GM12891 (cell line): ENCODE data around the gene COL21A1.
"Not testable (repeated sequence)": the region's sequence is repeated elsewhere in the genome, so short reads cannot be mapped to it uniquely, and the experiment has no call there.

ENCODE experiments used
- DNase-seq: peaks from one replicate; pipeline ENCODE4 v3.0.0; 2011; ENCODE audit warnings: low spot score; ENCODE audit not compliant: insufficient read length
- FAIRE-seq: peaks from 2 replicates; lab custom pipeline; 2011; peaks lifted over from hg19 to GRCh38; lab: Jason Lieb, UNC
- PAX5 ChIP-seq: IDR thresholded peaks from 2 replicates; pipeline ENCODE4 v1.6.1; 2011; ENCODE audit warnings: low read length, moderate library complexity, mild to moderate bottlenecking; ENCODE audit not compliant: insufficient read depth, severe bottlenecking
- POLR2A ChIP-seq: IDR thresholded peaks from 2 replicates; pipeline ENCODE4 v1.6.1; 2011; ENCODE audit warnings: low read depth, low read length, control low read depth
- POLR2AphosphoS5 ChIP-seq: IDR thresholded peaks from 2 replicates; pipeline ENCODE4 v1.6.1; 2011; ENCODE audit warnings: low read depth, low read length, control low read depth
- POU2F2 ChIP-seq: IDR thresholded peaks from 2 replicates; pipeline ENCODE4 v1.6.1; 2011; ENCODE audit warnings: low read depth, mild to moderate bottlenecking, control low read depth, low read length, moderate library complexity
- SPI1 ChIP-seq: IDR thresholded peaks from 2 replicates; pipeline ENCODE4 v1.6.1; 2011; ENCODE audit warnings: low read depth, low read length, control low read depth
- TAF1 ChIP-seq: IDR thresholded peaks from 2 replicates; pipeline ENCODE4 v1.6.1; 2011; ENCODE audit warnings: low read depth, low read length, control low read depth

COL21A1 gene

GRCh38 chr6:56270812-56271441 lies 23.5 kb upstream of the COL21A1 start:
- FAIRE-seq (no peak), DNase-seq (no peak)
- no peak for TF ChIP-seq POU2F2
- TF ChIP-seq PAX5 = no peak
- TF ChIP-seq POLR2AphosphoS5 = no peak
- no peak for TF ChIP-seq SPI1
- TF ChIP-seq TAF1 = no peak
- TF ChIP-seq POLR2A = no peak

- no peak for FAIRE-seq
- no peak for DNase-seq
Observed at GRCh38 chr6:56268266-56268665, 20.9 kb upstream of the COL21A1 start.

GRCh38 chr6:56266011-56266410 lies 18.6 kb upstream of the COL21A1 start:
- FAIRE-seq (no peak), DNase-seq (no peak)
- TF ChIP-seq TAF1 (no peak), POLR2A (no peak), POU2F2 (no peak)

More at GRCh38 chr6:56268266-56268665, 20.9 kb upstream of the COL21A1 start:
- TF ChIP-seq SPI1 (no peak), TAF1 (no peak), POLR2A (no peak)

GRCh38 chr6:56263596-56264315 lies 16.4 kb upstream of the COL21A1 start:
- TF ChIP-seq PAX5 = no peak
- TF ChIP-seq POLR2A = no peak
- TF ChIP-seq SPI1 = no peak
- no peak for TF ChIP-seq TAF1
- TF ChIP-seq POLR2AphosphoS5 = no peak
- no peak for TF ChIP-seq POU2F2
- DNase-seq (no peak), FAIRE-seq (no peak)

- not testable (repeated sequence) for DNase-seq, FAIRE-seq
Observed at GRCh38 chr6:56260593-56260992, 13.2 kb upstream of the COL21A1 start.

- FAIRE-seq (no peak), DNase-seq (no peak)
- TF ChIP-seq TAF1 (no peak), POLR2AphosphoS5 (no peak), SPI1 (no peak), POU2F2 (no peak), POLR2A (no peak), PAX5 (no peak)
Observed at GRCh38 chr6:56259234-56260077, 12.1 kb upstream of the COL21A1 start.

GRCh38 chr6:56255349-56255748 lies 8.0 kb upstream of the COL21A1 start:
- FAIRE-seq = no peak
- no peak for DNase-seq
- TF ChIP-seq PAX5 = no peak
- TF ChIP-seq POLR2AphosphoS5 = no peak
- no peak for TF ChIP-seq POU2F2
- TF ChIP-seq SPI1 = no peak
- no peak for TF ChIP-seq POLR2A
- TF ChIP-seq TAF1 = no peak

GRCh38 chr6:56250266-56250665 lies 2.9 kb upstream of the COL21A1 start:
- no peak for FAIRE-seq
- no peak for DNase-seq
- TF ChIP-seq TAF1 (no peak), POLR2AphosphoS5 (no peak), POU2F2 (no peak), SPI1 (no peak), POLR2A (no peak), PAX5 (no peak)

GRCh38 chr6:56247654-56248122 lies 308 bp upstream of the COL21A1 start:
- DNase-seq (no peak), FAIRE-seq (no peak)
- TF ChIP-seq TAF1 (no peak), POU2F2 (no peak), SPI1 (no peak), POLR2A (no peak), POLR2AphosphoS5 (no peak)

GRCh38 chr6:56246541-56246880 lies 869 bp downstream of the COL21A1 start:
- TF ChIP-seq SPI1 = no peak
- no peak for TF ChIP-seq PAX5
- no peak for TF ChIP-seq POU2F2
- no peak for FAIRE-seq
- no peak for DNase-seq
